Ascending aorta (tissue), 2 donors: ENCODE results near the gene SP6. TPM values are rescaled to one million over a fixed set of nuclear protein-coding genes. Genes with fewer than 3 reads are reported as not detected.
A peak's percentile ranks its signal among the peaks of the same experiment; 100 is the strongest.

Experiments used
- DNase-seq, 2 donors: peaks; one replicate each; pipeline ENCODE4 v3.0.0-alpha.2; 2019; ENCODE audit warnings: low spot score in 2 of 2
- H3K27ac ChIP-seq, 2 donors: fragments of 200-600 bp; sonication (generic); one replicate each; pipeline ENCODE4 v1.5.1; 2016 to 2017; ENCODE audit warnings: mild to moderate bottlenecking in 1 of 2
- H3K27me3 ChIP-seq: fragments of 200-600 bp; sonication (generic); one replicate; pipeline ENCODE4 v1.5.1; 2017
- H3K36me3 ChIP-seq, 2 donors: fragments of 200-600 bp; sonication (generic); one replicate each; pipeline ENCODE4 v1.5.1; 2016
- H3K4me1 ChIP-seq, 2 donors: fragments of 200-600 bp; sonication (generic); one replicate each; pipeline ENCODE4 v1.5.1; 2016 to 2017; ENCODE audit warnings: mild to moderate bottlenecking in 1 of 2
- H3K4me3 ChIP-seq, 2 donors: fragments of 200-600 bp; sonication (generic); one replicate each; pipeline ENCODE4 v1.5.1; 2016 to 2017; ENCODE audit warnings: mild to moderate bottlenecking in 1 of 2
- H3K9me3 ChIP-seq, 2 donors: fragments of 200-600 bp; sonication (generic); one replicate each; pipeline ENCODE4 v1.5.1; 2016
- CTCF ChIP-seq, 3 experiments: fragments of 200-600 bp in 2 of 3; fragments of 450-650 bp in 1 of 3; sonication (generic) in 2 of 3; IDR thresholded peaks; one replicate each; pipeline ENCODE4 v1.5.1; 2016 to 2019; ENCODE audit warnings: antibody characterized with exemption in 3 of 3, mild to moderate bottlenecking in 1 of 3, moderate library complexity in 1 of 3
- intact Hi-C: fragments of 100-400 bp; cut with DNase I; formaldehyde crosslinking; loops from one replicate; pipeline ENCODE4 v1.15.1; 2023
- total RNA-seq: library from RNA; depleted of rRNA; stranded (reverse); fragments of >200 nt; gene quantifications from one replicate; pipeline ENCODE4 v1.1.0, GENCODE V29; 2016

The SP6 gene
- total RNA-seq, 1 donor from 2014 or later, result 0.11 TPM

- no peaks in the 10 kb centered on the region for H3K27me3 ChIP-seq
- H3K27ac ChIP-seq, result no peak overlapping the region
- intact Hi-C loops, result loop anchor here (1.0 to 10.0 kb wide), 2 partner anchors 49 to 195 kb away; partner anchors contain the start of genes SCRN2 and TBKBP1
- peak; percentile 90 to 98 (median 92) for TF ChIP-seq CTCF (IDR thresholded peaks at IDR 0.05)
- no peaks in the 10 kb centered on the region for H3K36me3 ChIP-seq
- peaks cover 0 to 5% of the 10 kb centered on the region in 2 donors for H3K4me1 ChIP-seq
- DNase-seq, result peak; percentile 23 to 93
- H3K9me3 ChIP-seq, result no peaks in the 10 kb centered on the region
- no peak overlapping the region for H3K4me3 ChIP-seq
Measured at GRCh38 chr17:47889734-47890529, 39.0 kb upstream of the SP6 start.

GRCh38 chr17:47888293-47888692 is 37.3 kb upstream of the SP6 start:
- H3K27me3 ChIP-seq, result no peaks in the 10 kb centered on the region
- no peaks in the 10 kb centered on the region for H3K4me1 ChIP-seq
- H3K36me3 ChIP-seq, result no peaks in the 10 kb centered on the region
- DNase-seq, result no peak
- no peak overlapping the region for H3K4me3 ChIP-seq
- H3K9me3 ChIP-seq, result no peaks in the 10 kb centered on the region
- no peak for TF ChIP-seq CTCF (IDR thresholded peaks at IDR 0.05)
- H3K27ac ChIP-seq, result no peak overlapping the region
- intact Hi-C loops, result no loop called here

- no peak for DNase-seq
- H3K27ac ChIP-seq, result no peak overlapping the region
- intact Hi-C loops, result no loop called here
- no peaks in the 10 kb centered on the region for H3K36me3 ChIP-seq
- no peak for TF ChIP-seq CTCF (IDR thresholded peaks at IDR 0.05)
- no peaks in the 10 kb centered on the region for H3K9me3 ChIP-seq
- H3K4me3 ChIP-seq, result no peak overlapping the region
- no peaks in the 10 kb centered on the region for H3K27me3 ChIP-seq
- peaks cover 0 to 5% of the 10 kb centered on the region in 2 donors for H3K4me1 ChIP-seq
Measured at GRCh38 chr17:47884905-47885730, 34.2 kb upstream of the SP6 start.

GRCh38 chr17:47884427-47884740 is 33.4 kb upstream of the SP6 start:
- no peak for TF ChIP-seq CTCF (IDR thresholded peaks at IDR 0.05)
- DNase-seq, result no peak
- Histone ChIP-seq H3K4me3 (no peak overlapping the region), H3K27ac (no peak overlapping the region), H3K9me3 (no peaks in the 10 kb centered on the region), H3K27me3 (no peaks in the 10 kb centered on the region), H3K4me1 (peaks cover 0 to 5% of the 10 kb centered on the region in 2 donors), H3K36me3 (no peaks in the 10 kb centered on the region)
- intact Hi-C loops, result no loop called here

GRCh38 chr17:47883589-47884426 is 32.8 kb upstream of the SP6 start:
- Histone ChIP-seq H3K36me3 (no peaks in the 10 kb centered on the region), H3K27me3 (no peaks in the 10 kb centered on the region), H3K27ac (no peak overlapping the region), H3K9me3 (no peaks in the 10 kb centered on the region), H3K4me3 (no peak overlapping the region), H3K4me1 (peaks cover 0 to 5% of the 10 kb centered on the region in 2 donors)
- intact Hi-C loops, result no loop called here
- DNase-seq, result no peak
- no peak for TF ChIP-seq CTCF (IDR thresholded peaks at IDR 0.05)
